GM18909 (cell line): ENCODE data around the gene MCF2L.
"Not testable (repeated sequence)": the region's sequence is repeated elsewhere in the genome, so short reads cannot be mapped to it uniquely, and the experiment has no call there.

Experiments
- ATAC-seq: cut with Tn5 transposase; IDR thresholded peaks from one replicate; pipeline ENCODE4 v1.9.1; 2021; ENCODE audit warnings: mild to moderate bottlenecking; ENCODE audit not compliant: unreplicated experiment, poor library complexity

Gene MCF2L

GRCh38 chr13:113087923-113088690 is 119.1 kb downstream of the MCF2L start:
- ATAC-seq: no peak

GRCh38 chr13:113088691-113089020 is 119.6 kb downstream of the MCF2L start:
- ATAC-seq: no peak

GRCh38 chr13:113089693-113090414 is 120.8 kb downstream of the MCF2L start:
- no peak for ATAC-seq

- ATAC-seq: no peak
Observed at GRCh38 chr13:113090415-113090770, 121.4 kb downstream of the MCF2L start.

- no peak for ATAC-seq
Observed at GRCh38 chr13:113090806-113091205, 121.8 kb downstream of the MCF2L start.

- no peak for ATAC-seq
Observed at GRCh38 chr13:113091211-113091771, 122.3 kb downstream of the MCF2L start.

GRCh38 chr13:113091891-113092775 is 123.1 kb downstream of the MCF2L start:
- no peak for ATAC-seq

- ATAC-seq: no peak
Observed at GRCh38 chr13:113092776-113093579, 124.0 kb downstream of the MCF2L start.

GRCh38 chr13:113093580-113094409 is 124.8 kb downstream of the MCF2L start:
- no peak for ATAC-seq

- no peak for ATAC-seq
Observed at GRCh38 chr13:113094410-113094800, 125.4 kb downstream of the MCF2L start.

GRCh38 chr13:113095146-113096051 is 126.4 kb downstream of the MCF2L start:
- ATAC-seq: no peak

GRCh38 chr13:113096052-113096744 is 127.2 kb downstream of the MCF2L start:
- ATAC-seq: no peak

GRCh38 chr13:113096745-113097305 is 127.8 kb downstream of the MCF2L start:
- ATAC-seq: no peak

GRCh38 chr13:113097651-113098050 is 128.6 kb downstream of the MCF2L start:
- no peak for ATAC-seq

GRCh38 chr13:113098162-113098732 is 129.2 kb downstream of the MCF2L start:
- no peak for ATAC-seq

GRCh38 chr13:113099142-113099541 is 130.1 kb downstream of the MCF2L start:
- no peak for ATAC-seq

- not testable (repeated sequence) for ATAC-seq
Observed at GRCh38 chr13:113102302-113102701, 133.3 kb downstream of the MCF2L start.
